Lower lobe of right lung (tissue), 2 donors: Measurements from ENCODE around the gene FAM53B. TPM values are rescaled to one million over a fixed set of nuclear protein-coding genes. Genes with fewer than 3 reads are reported as not detected.

Experiments
- ATAC-seq, 2 donors: fragments of 200-7000 bp; cut with Tn5 transposase; one replicate each; pipeline ENCODE4 v1.9.1; 2020 to 2022; ENCODE audit warnings: mild to moderate bottlenecking in 2 of 2, moderate library complexity in 2 of 2
- DNase-seq: peaks from one replicate; pipeline ENCODE4 v3.0.0-alpha.2; 2020
- H3K27ac ChIP-seq: fragments of 200-600 bp; one replicate; pipeline ENCODE4 v1.8.0; 2022
- H3K27me3 ChIP-seq: fragments of 200-600 bp; one replicate; pipeline ENCODE4 v1.8.0; 2022; ENCODE audit warnings: low read depth
- H3K36me3 ChIP-seq: fragments of 200-600 bp; one replicate; pipeline ENCODE4 v1.8.0; 2022; ENCODE audit warnings: mild to moderate bottlenecking
- H3K4me1 ChIP-seq: fragments of 200-600 bp; one replicate; pipeline ENCODE4 v1.8.0; 2022
- H3K4me3 ChIP-seq: fragments of 200-600 bp; one replicate; pipeline ENCODE4 v1.8.0; 2022; ENCODE audit warnings: mild to moderate bottlenecking
- H3K9me3 ChIP-seq: fragments of 200-600 bp; one replicate; pipeline ENCODE4 v1.8.0; 2022
- intact Hi-C: fragments of 100-400 bp; cut with DNase I; formaldehyde crosslinking; loops from one replicate; pipeline ENCODE4 v1.11.0; 2022
- total RNA-seq: library from RNA; stranded (reverse); fragmentation: NEBNext Ultra II Directional; extraction: Animal tissue kit (Norgen Biotek cat#: 25700); gene quantifications from one replicate; pipeline ENCODE4 v1.2.1, GENCODE V29; 2021
- TF ChIP-seq, protein P1 (sequence below): fragments of 200-600 bp; IDR thresholded peaks from one replicate; pipeline ENCODE4 v1.8.0; 2022; ENCODE audit warnings: antibody characterized with exemption, mild to moderate bottlenecking
- donor health status: DM: no; HTN: yes; CAD: no; lungs with severe emphysema.

The FAM53B gene
- total RNA-seq, 1 donor from 2014 or later: 40.7 TPM

DNA sequence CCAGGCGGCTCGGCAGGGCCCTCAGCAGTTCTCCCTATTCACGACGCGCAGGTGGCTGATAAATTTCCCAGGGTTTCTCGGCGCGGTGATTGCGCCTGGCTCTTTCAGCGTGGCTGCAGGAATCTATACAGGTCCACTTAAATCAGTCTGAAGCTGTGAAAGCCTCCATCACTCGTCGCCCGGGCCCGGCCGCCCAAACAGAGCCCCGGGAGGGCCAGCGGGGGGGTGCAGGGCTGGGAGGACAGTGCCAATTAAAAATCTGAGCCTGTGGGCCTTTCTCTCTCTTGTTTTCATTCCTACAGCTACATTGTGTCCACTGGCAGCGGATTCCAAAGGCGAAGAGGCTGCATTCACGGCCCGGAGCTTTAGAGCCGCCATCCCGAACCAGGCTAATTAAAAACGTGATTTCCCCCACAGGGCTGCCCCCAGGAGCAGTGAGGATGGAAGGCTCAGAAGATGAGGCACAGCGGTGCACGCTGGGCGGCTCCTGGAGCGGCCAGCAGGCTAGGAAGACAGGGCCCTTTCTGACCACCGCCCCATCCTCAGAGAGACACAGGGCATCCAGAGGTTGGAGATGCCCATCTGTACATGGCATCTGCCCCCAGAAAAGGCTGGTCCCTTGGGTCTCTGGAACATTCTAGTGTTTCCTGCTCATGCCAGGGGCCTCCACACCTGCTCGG, 100.7 kb downstream of the FAM53B start:
- no peaks in the 10 kb centered on the region for H3K36me3 ChIP-seq
- H3K27ac ChIP-seq: peak overlapping the region; percentile 18
- no peak overlapping the region for H3K4me3 ChIP-seq
- peaks cover 98% of the 10 kb centered on the region for H3K4me1 ChIP-seq
- no peaks in the 10 kb centered on the region for H3K27me3 ChIP-seq
- DNase-seq (no peak), ATAC-seq (no peak)
- no peaks in the 10 kb centered on the region for H3K9me3 ChIP-seq
- intact Hi-C loops: no loop called here
- TF ChIP-seq, protein P1, sequence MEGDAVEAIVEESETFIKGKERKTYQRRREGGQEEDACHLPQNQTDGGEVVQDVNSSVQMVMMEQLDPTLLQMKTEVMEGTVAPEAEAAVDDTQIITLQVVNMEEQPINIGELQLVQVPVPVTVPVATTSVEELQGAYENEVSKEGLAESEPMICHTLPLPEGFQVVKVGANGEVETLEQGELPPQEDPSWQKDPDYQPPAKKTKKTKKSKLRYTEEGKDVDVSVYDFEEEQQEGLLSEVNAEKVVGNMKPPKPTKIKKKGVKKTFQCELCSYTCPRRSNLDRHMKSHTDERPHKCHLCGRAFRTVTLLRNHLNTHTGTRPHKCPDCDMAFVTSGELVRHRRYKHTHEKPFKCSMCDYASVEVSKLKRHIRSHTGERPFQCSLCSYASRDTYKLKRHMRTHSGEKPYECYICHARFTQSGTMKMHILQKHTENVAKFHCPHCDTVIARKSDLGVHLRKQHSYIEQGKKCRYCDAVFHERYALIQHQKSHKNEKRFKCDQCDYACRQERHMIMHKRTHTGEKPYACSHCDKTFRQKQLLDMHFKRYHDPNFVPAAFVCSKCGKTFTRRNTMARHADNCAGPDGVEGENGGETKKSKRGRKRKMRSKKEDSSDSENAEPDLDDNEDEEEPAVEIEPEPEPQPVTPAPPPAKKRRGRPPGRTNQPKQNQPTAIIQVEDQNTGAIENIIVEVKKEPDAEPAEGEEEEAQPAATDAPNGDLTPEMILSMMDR: no peak

DNA sequence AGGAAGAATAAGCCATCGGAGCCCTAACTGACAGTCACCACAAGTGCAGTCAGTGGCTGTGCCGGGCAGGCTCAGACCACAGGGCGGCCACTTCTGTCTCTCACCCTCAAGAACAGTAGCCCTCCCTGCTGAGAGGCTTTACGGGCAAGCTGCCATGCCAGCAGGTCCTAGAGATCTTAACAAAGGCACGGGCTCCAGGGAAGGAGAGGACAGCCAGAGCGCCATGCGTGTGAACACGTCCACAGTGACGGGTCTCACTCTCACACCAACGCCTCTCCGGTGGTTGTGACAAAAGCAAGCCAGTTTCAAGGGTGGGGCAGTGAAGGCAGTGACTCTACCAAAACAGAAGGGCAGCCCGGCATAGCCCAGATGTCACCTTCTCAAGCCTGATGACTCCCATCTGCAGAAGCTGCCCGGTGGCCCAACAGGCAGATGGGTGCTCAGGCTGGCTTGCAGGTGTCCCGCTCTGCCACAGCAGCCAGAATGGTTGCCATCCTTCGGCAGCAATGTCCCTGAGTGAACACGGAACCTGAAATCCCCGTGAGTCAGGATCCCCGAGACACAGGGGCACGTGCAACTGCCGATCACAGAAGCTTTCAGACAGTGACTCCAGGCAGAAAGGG, 102.0 kb downstream of the FAM53B start:
- H3K27me3 ChIP-seq: no peaks in the 10 kb centered on the region
- peak overlapping the region; percentile 77 for H3K27ac ChIP-seq
- TF ChIP-seq, protein P1: no peak
- H3K4me1 ChIP-seq: peaks cover 95% of the 10 kb centered on the region
- ATAC-seq: peak; percentile 42 to 62
- no peak overlapping the region for H3K4me3 ChIP-seq
- peak; percentile 85 for DNase-seq
- H3K36me3 ChIP-seq: no peaks in the 10 kb centered on the region
- no peaks in the 10 kb centered on the region for H3K9me3 ChIP-seq
- intact Hi-C loops: no loop called here

DNA sequence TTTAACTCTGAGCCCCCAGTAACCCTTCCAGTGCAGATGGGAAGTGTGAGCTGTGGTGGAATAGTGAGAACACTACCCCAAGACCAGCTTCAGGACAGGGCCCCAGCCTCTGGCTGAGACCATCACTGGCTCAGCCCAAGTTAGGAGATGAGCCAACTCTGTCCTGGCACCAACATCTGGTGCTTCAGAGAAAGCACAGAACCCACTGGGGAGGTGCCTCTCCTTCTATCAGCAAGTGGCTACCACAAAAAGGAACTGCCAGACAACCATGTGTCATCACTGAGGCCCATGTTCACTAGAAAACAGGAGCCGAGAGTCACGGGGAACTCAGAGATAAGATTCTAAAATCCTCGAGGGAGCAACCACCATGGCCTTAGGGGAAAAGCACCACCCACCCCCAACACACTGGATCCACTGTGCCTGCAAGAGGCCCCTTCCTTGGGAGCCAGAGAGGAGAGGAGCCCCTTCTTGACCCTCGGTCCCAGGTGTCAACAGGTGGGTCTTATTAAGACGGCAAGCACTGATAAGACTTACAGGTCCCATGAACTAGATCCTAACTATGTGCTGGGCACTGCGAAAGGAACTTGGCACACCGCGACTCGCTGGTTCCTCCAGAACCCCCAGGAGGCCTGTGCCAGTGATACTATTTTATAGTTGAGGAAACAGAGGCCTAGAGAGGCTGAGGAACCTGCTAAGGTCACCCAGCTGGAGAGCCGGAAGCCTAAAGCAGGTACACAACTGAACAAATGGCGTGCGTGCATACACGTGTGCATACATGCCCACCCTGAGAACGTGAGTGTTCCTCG, 102.7 kb downstream of the FAM53B start:
- ATAC-seq: peak; percentile 54 to 60
- H3K4me3 ChIP-seq: peak overlapping the region; percentile 14
- H3K4me1 ChIP-seq: peaks cover 93% of the 10 kb centered on the region
- no peaks in the 10 kb centered on the region for H3K36me3 ChIP-seq
- no peaks in the 10 kb centered on the region for H3K9me3 ChIP-seq
- H3K27ac ChIP-seq: peak overlapping the region; percentile 77
- DNase-seq: no peak
- intact Hi-C loops: no loop called here
- TF ChIP-seq, protein P1: no peak
- no peaks in the 10 kb centered on the region for H3K27me3 ChIP-seq

DNA sequence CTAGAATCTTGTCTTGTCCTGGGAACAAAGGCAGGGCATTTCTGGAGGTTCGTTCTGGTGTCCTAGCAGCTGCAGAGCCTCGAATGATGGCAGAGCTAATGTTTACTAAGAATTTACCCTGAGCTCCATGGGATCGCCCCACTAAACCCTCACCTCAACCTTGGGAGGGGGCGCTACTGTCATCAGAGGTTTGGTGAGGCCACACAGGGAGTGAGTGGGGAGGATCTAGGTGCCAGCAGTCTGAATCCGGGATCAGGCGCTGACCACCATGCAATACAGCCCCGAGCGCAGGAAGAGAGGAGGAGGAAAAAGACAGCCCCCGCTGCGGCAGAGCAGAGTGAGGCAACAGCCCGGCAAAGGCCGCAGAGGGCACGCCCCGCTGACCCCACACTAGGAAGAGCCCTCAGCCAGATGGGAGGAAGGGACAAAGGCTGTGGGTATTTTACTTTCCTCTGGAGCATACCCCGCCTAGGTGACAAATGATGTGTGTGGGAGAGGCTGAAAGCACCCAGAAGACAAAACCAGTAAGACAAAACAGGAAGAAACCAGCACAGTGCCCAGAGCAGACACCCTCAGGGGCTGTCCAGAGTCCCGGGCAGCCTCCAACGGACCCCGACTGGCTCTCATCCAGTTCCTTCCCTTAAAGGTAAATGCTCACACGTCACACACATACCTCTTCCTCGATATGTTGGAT, 103.5 kb downstream of the FAM53B start:
- peak; percentile 66 to 75 for ATAC-seq
- DNase-seq: peak; percentile 82
- Histone ChIP-seq H3K9me3 (no peaks in the 10 kb centered on the region), H3K4me1 (peaks cover 89% of the 10 kb centered on the region), H3K36me3 (no peaks in the 10 kb centered on the region), H3K27me3 (no peaks in the 10 kb centered on the region), H3K27ac (peak overlapping the region; percentile 77), H3K4me3 (peak overlapping the region; percentile 14)
- TF ChIP-seq, protein P1: no peak
- intact Hi-C loops: no loop called here

DNA sequence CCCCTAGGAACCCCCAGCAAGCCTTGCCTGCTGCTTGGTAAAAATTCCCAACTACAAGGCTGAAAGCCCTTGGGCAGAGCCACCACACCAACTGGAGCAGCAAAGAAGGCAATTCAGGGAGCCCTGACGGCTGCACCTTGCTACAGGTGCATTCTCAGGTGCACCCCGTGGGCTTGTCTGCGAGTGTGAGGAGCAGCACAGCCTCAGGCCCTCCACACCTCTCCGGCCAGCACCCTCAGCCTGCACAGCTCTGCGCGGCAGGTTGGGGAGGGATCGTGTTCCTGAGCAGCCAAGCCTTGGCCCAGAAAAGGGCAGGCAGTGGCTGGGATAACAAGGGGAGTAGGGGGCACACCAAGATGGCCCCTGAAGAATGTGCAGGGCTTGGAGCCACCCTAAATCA, 104.1 kb downstream of the FAM53B start:
- DNase-seq (no peak), ATAC-seq (no peak)
- intact Hi-C loops: no loop called here
- TF ChIP-seq, protein P1: no peak
- no peak overlapping the region for H3K4me3 ChIP-seq
- no peaks in the 10 kb centered on the region for H3K9me3 ChIP-seq
- H3K36me3 ChIP-seq: no peaks in the 10 kb centered on the region
- H3K4me1 ChIP-seq: peaks cover 82% of the 10 kb centered on the region
- H3K27me3 ChIP-seq: no peaks in the 10 kb centered on the region
- peak overlapping the region; percentile 77 for H3K27ac ChIP-seq
